KMS-11 (cell line): ENCODE results near the gene OTUD5.

Experiments used
- H2AFZ ChIP-seq: fragments of 200-600 bp; sonication (generic); 2 replicates; pipeline ENCODE4 v1.6.1; 2016; ENCODE audit warnings: antibody characterized with exemption, mixed run types, low read depth
- H3K27ac ChIP-seq: fragments of 200-600 bp; sonication (generic); 2 replicates; pipeline ENCODE4 v1.6.1; 2016; ENCODE audit warnings: mild to moderate bottlenecking, mixed run types
- H3K27me3 ChIP-seq: fragments of 200-600 bp; sonication (generic); 2 replicates; pipeline ENCODE4 v1.6.1; 2017; ENCODE audit warnings: mild to moderate bottlenecking, low read depth, mixed run types, moderate library complexity; ENCODE audit not compliant: insufficient read depth
- H3K36me3 ChIP-seq: fragments of 200-600 bp; sonication (generic); 2 replicates; pipeline ENCODE4 v1.6.1; 2017; ENCODE audit warnings: mild to moderate bottlenecking, mixed run types; ENCODE audit not compliant: insufficient read depth
- H3K4me1 ChIP-seq: fragments of 200-600 bp; sonication (generic); 2 replicates; pipeline ENCODE4 v1.6.1; 2016; ENCODE audit warnings: mild to moderate bottlenecking, low read depth, mixed run types; ENCODE audit not compliant: poor library complexity, severe bottlenecking
- H3K4me2 ChIP-seq: fragments of 200-600 bp; sonication (generic); 2 replicates; pipeline ENCODE4 v1.7.0; 2016; ENCODE audit warnings: mild to moderate bottlenecking, mixed run types
- H3K4me3 ChIP-seq: fragments of 200-600 bp; sonication (generic); IDR thresholded peaks from 2 replicates; pipeline ENCODE4 v1.6.1; 2017; ENCODE audit warnings: low read depth, low read length, mixed read lengths; ENCODE audit not compliant: insufficient read depth
- H3K79me2 ChIP-seq: fragments of 200-600 bp; sonication (generic); 2 replicates; pipeline ENCODE4 v1.6.1; 2016; ENCODE audit warnings: low read depth, mixed run types; ENCODE audit not compliant: insufficient read depth
- H3K9ac ChIP-seq: fragments of 200-600 bp; sonication (generic); 2 replicates; pipeline ENCODE4 v1.6.1; 2016; ENCODE audit warnings: mild to moderate bottlenecking, mixed run types
- H4K20me1 ChIP-seq: fragments of 200-600 bp; sonication (generic); 2 replicates; pipeline ENCODE4 v1.6.1; 2016; ENCODE audit warnings: mild to moderate bottlenecking, mixed run types; ENCODE audit not compliant: insufficient read depth
- CTCF ChIP-seq: fragments of 200-600 bp; sonication (generic); conservative IDR thresholded peaks from 2 replicates; pipeline ENCODE4 v1.6.1; 2017; ENCODE audit warnings: low read depth, mild to moderate bottlenecking, antibody characterized with exemption, low read length, moderate library complexity, mixed read lengths

The OTUD5 gene

GRCh38 chrX:48975041-48975440 lies 17.6 kb upstream of the OTUD5 start:
- no peak for TF ChIP-seq CTCF
- Histone ChIP-seq H2AFZ (no peak overlapping the region), H3K4me3 (no peak overlapping the region), H4K20me1 (no peaks in the 10 kb centered on the region), H3K27me3 (no peaks in the 10 kb centered on the region), H3K9ac (no peak overlapping the region), H3K4me2 (no peak overlapping the region), H3K27ac (no peak overlapping the region), H3K36me3 (no peaks in the 10 kb centered on the region), H3K4me1 (no peaks in the 10 kb centered on the region), H3K79me2 (no peaks in the 10 kb centered on the region)

- no peak overlapping the region for H3K27ac ChIP-seq
- H3K4me1 ChIP-seq: no peaks in the 10 kb centered on the region
- H3K4me2 ChIP-seq: no peak overlapping the region
- H3K79me2 ChIP-seq: no peaks in the 10 kb centered on the region
- no peak overlapping the region for H3K4me3 ChIP-seq
- H4K20me1 ChIP-seq: no peaks in the 10 kb centered on the region
- H3K36me3 ChIP-seq: no peaks in the 10 kb centered on the region
- no peak for TF ChIP-seq CTCF
- no peak overlapping the region for H3K9ac ChIP-seq
- no peak overlapping the region for H2AFZ ChIP-seq
- no peaks in the 10 kb centered on the region for H3K27me3 ChIP-seq
These were observed 17.2 kb upstream of the OTUD5 start for GRCh38 chrX:48974574-48974973.

GRCh38 chrX:48974033-48974432 lies 16.6 kb upstream of the OTUD5 start:
- Histone ChIP-seq H3K4me1 (no peaks in the 10 kb centered on the region), H3K9ac (no peak overlapping the region), H3K27me3 (no peaks in the 10 kb centered on the region), H2AFZ (no peak overlapping the region), H4K20me1 (no peaks in the 10 kb centered on the region), H3K36me3 (no peaks in the 10 kb centered on the region), H3K4me3 (no peak overlapping the region), H3K27ac (no peak overlapping the region), H3K79me2 (no peaks in the 10 kb centered on the region), H3K4me2 (no peak overlapping the region)
- no peak for TF ChIP-seq CTCF

GRCh38 chrX:48972220-48973164 lies 15.1 kb upstream of the OTUD5 start:
- H3K27me3 ChIP-seq: no peaks in the 10 kb centered on the region
- H3K79me2 ChIP-seq: no peaks in the 10 kb centered on the region
- peak; percentile 61 for TF ChIP-seq CTCF
- no peaks in the 10 kb centered on the region for H3K4me1 ChIP-seq
- no peak overlapping the region for H3K27ac ChIP-seq
- H3K4me3 ChIP-seq: no peak overlapping the region
- H3K4me2 ChIP-seq: no peak overlapping the region
- no peaks in the 10 kb centered on the region for H4K20me1 ChIP-seq
- H3K9ac ChIP-seq: no peak overlapping the region
- no peaks in the 10 kb centered on the region for H3K36me3 ChIP-seq
- H2AFZ ChIP-seq: no peak overlapping the region
